Measurements from ENCODE around the gene METTL26. TPM values are rescaled to one million over a fixed set of nuclear protein-coding genes. Genes with fewer than 3 reads are reported as not detected.

The METTL26 gene
- total RNA-seq, 1 experiment from 2014 or later, result 115 TPM

DNA sequence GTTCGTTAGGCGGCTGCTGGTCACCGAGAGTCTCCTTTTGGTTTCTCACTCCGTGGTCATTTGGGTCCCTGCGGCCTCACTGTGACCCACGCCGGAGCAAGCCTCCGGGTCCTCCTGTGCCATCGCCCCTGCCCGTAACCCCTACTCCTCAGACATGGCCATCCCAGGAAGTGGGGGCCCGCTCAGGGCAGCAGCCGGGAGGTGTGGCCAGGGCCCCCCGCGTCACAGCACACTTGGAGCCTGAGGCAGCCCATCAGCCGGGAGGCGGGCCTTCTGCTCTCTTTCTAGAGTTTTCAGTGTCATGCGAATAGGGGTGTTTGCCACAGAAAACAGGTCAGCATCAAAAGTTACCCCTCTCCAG is 13.2 kb downstream of the METTL26 start:
- ChIA-PET CTCF (interaction anchor here (0.8 to 2.4 kb wide), 6 partner anchors 15 to 44 kb away, joined by 3 to 21 read pairs (median 8); no protein-coding TSS in a partner anchor), POLR2A (interaction anchor here (1.4 kb wide), 1 partner anchor 13 kb away, joined by 3 read pairs; the partner anchor contains the start of gene METTL26)
- Mint-ChIP-seq H3K36me3 (peaks cover 3% of the 10 kb centered on the region; the same call in 1 of the 2 replicates), H3K27me3 (ENCODE audit: low read depth) (no peaks in the 10 kb centered on the region), H3K9me3 (no peaks in the 10 kb centered on the region), H3K4me1 (peaks cover 26% of the 10 kb centered on the region), H3K27ac (no peak overlapping the region), H3K4me3 (no peak overlapping the region)
- DNase-seq (ENCODE audit: low spot score), result no peak
- no peak for TF ChIP-seq PRRX2 (CRISPR knock-in tag; IDR thresholded peaks at IDR 0.05)
- TF ChIP-seq NFATC4 (CRISPR knock-in tag; IDR thresholded peaks at IDR 0.05), result no peak
- peak; percentile 21; the same call in 1 of the 2 replicates for ATAC-seq

DNA sequence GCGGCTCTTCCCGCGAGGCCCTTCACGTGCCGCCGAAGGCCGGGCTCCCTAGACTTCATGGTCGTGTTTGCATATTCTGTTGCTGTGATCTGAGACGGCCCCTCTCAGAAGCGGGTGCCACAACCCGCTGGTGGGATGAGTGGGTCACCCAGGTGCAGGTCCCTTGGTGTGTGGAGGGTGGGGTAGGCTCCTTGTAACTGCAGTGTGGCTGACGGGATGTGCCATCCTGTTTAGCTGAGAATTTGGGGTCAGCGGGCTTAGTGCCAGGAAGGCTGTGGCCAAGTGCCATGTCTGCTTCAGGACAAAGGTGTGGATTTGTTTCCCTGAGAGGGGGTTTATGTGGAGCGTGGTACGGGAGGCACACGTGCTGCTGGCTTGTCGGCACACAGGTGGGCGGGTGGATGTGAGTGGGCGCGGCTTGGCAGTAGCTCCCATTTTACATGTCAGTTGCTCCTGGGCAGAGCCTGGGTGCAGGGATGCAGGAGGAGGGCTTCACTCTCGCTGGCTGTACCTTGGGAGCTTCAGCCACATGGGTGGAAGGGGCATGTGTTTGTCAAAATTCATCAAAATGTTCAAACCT is 14.5 kb downstream of the METTL26 start:
- POLR2A ChIA-PET, result interaction anchor here (1.4 kb wide), 1 partner anchor 15 kb away, joined by 3 read pairs; the partner anchor contains the start of gene METTL26
- Mint-ChIP-seq H3K27me3 (ENCODE audit: low read depth) (no peaks in the 10 kb centered on the region), H3K27ac (peak overlapping the region; percentile 70), H3K9me3 (no peaks in the 10 kb centered on the region), H3K4me3 (no peak overlapping the region), H3K36me3 (peaks cover 2% of the 10 kb centered on the region; the same call in 1 of the 2 replicates), H3K4me1 (peaks cover 24% of the 10 kb centered on the region)
- CTCF ChIA-PET, result interaction anchor here (0.7 to 3.5 kb wide), 19 partner anchors 9 to 235 kb away, joined by 3 to 21 read pairs (median 5); partner anchors contain the start of genes CIAO3, METTL26, NHLRC4 and WDR90
- DNase-seq (ENCODE audit: low spot score), result no peak
- TF ChIP-seq FOXP1 (CRISPR knock-in tag; IDR thresholded peaks at IDR 0.05; ENCODE audit: borderline replicate concordance) (0 out of 2 replicates have a peak, but pooled peaks have one; percentile 10), TCF7 (CRISPR knock-in tag; IDR thresholded peaks at IDR 0.05; ENCODE audit: low read depth) (no peak)
- ATAC-seq, result no peak

DNA sequence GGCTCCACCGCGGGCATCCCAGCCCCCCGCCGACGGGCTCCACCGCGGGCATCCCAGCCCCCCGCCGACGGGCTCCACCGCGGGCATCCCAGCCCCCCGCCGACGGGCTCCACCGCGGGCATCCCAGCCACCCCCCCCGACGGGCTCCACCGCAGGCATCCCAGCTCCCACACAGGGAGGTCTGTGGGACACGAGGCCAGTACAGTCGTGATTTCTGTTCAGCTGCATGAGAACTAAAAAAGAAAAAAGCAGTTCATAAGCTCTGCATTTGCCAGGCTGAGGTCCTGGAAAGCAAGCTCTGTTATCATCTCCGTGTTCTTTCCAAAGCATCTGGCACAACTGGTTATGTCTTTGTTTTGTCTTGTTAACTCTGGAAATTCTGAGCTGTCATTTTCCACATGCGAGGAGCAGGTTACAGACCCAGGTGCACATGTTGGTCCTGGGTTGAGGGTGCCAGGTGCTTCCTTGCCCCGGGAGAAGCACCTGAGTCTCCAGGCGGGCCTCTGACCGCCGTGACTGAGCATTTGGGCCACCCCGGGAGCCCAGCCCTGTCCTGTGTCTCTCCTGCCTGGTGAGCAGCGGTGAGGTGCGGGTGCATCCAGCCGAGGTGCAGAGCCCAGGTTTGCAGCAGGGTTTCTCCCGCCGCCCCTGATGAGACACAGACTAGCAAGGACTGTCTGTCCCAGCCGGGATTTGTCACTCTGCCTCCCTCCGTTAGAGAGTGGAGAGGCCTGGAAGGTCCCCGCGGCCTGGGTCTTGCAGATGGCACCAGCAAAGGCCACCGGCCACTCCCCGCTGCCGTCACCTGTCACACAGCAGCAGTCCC is 15.2 kb downstream of the METTL26 start:
- Mint-ChIP-seq H3K4me3 (no peak overlapping the region), H3K4me1 (peaks cover 24% of the 10 kb centered on the region), H3K36me3 (no peaks in the 10 kb centered on the region), H3K27me3 (ENCODE audit: low read depth) (no peaks in the 10 kb centered on the region), H3K9me3 (no peaks in the 10 kb centered on the region), H3K27ac (no peak overlapping the region; the same call in 1 of the 2 replicates)
- DNase-seq (ENCODE audit: low spot score) (no peak), ATAC-seq (no peak)
- ChIA-PET CTCF (interaction anchor here (0.7 to 3.5 kb wide), 10 partner anchors 10 to 74 kb away, joined by 3 to 21 read pairs (median 8); partner anchors contain the start of genes RHOT2 and WDR90), POLR2A (no interaction called here)
- no peak for TF ChIP-seq NR1H2 (CRISPR knock-in tag; IDR thresholded peaks at IDR 0.05)
- TF ChIP-seq ZNF423 (CRISPR knock-in tag; IDR thresholded peaks at IDR 0.05), result no peak
- no peak for TF ChIP-seq ELF4 (CRISPR knock-in tag; IDR thresholded peaks at IDR 0.05; ENCODE audit: low read depth)
- TF ChIP-seq, protein P1, sequence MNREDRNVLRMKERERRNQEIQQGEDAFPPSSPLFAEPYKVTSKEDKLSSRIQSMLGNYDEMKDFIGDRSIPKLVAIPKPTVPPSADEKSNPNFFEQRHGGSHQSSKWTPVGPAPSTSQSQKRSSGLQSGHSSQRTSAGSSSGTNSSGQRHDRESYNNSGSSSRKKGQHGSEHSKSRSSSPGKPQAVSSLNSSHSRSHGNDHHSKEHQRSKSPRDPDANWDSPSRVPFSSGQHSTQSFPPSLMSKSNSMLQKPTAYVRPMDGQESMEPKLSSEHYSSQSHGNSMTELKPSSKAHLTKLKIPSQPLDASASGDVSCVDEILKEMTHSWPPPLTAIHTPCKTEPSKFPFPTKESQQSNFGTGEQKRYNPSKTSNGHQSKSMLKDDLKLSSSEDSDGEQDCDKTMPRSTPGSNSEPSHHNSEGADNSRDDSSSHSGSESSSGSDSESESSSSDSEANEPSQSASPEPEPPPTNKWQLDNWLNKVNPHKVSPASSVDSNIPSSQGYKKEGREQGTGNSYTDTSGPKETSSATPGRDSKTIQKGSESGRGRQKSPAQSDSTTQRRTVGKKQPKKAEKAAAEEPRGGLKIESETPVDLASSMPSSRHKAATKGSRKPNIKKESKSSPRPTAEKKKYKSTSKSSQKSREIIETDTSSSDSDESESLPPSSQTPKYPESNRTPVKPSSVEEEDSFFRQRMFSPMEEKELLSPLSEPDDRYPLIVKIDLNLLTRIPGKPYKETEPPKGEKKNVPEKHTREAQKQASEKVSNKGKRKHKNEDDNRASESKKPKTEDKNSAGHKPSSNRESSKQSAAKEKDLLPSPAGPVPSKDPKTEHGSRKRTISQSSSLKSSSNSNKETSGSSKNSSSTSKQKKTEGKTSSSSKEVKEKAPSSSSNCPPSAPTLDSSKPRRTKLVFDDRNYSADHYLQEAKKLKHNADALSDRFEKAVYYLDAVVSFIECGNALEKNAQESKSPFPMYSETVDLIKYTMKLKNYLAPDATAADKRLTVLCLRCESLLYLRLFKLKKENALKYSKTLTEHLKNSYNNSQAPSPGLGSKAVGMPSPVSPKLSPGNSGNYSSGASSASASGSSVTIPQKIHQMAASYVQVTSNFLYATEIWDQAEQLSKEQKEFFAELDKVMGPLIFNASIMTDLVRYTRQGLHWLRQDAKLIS (CRISPR knock-in tag; IDR thresholded peaks at IDR 0.05; ENCODE audit: borderline replicate concordance), result no peak
- no peak for TF ChIP-seq ESRRA (CRISPR knock-in tag; IDR thresholded peaks at IDR 0.05; ENCODE audit: borderline replicate concordance)
- TF ChIP-seq ZNF317 (CRISPR knock-in tag; IDR thresholded peaks at IDR 0.05; ENCODE audit: borderline replicate concordance, low read depth), result no peak
- TF ChIP-seq, protein P2, sequence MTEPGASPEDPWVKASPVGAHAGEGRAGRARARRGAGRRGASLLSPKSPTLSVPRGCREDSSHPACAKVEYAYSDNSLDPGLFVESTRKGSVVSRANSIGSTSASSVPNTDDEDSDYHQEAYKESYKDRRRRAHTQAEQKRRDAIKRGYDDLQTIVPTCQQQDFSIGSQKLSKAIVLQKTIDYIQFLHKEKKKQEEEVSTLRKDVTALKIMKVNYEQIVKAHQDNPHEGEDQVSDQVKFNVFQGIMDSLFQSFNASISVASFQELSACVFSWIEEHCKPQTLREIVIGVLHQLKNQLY (CRISPR knock-in tag; IDR thresholded peaks at IDR 0.05), result no peak
- TF ChIP-seq, protein P3, sequence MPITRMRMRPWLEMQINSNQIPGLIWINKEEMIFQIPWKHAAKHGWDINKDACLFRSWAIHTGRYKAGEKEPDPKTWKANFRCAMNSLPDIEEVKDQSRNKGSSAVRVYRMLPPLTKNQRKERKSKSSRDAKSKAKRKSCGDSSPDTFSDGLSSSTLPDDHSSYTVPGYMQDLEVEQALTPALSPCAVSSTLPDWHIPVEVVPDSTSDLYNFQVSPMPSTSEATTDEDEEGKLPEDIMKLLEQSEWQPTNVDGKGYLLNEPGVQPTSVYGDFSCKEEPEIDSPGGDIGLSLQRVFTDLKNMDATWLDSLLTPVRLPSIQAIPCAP (CRISPR knock-in tag; IDR thresholded peaks at IDR 0.05), result no peak
- TF ChIP-seq, protein P4, sequence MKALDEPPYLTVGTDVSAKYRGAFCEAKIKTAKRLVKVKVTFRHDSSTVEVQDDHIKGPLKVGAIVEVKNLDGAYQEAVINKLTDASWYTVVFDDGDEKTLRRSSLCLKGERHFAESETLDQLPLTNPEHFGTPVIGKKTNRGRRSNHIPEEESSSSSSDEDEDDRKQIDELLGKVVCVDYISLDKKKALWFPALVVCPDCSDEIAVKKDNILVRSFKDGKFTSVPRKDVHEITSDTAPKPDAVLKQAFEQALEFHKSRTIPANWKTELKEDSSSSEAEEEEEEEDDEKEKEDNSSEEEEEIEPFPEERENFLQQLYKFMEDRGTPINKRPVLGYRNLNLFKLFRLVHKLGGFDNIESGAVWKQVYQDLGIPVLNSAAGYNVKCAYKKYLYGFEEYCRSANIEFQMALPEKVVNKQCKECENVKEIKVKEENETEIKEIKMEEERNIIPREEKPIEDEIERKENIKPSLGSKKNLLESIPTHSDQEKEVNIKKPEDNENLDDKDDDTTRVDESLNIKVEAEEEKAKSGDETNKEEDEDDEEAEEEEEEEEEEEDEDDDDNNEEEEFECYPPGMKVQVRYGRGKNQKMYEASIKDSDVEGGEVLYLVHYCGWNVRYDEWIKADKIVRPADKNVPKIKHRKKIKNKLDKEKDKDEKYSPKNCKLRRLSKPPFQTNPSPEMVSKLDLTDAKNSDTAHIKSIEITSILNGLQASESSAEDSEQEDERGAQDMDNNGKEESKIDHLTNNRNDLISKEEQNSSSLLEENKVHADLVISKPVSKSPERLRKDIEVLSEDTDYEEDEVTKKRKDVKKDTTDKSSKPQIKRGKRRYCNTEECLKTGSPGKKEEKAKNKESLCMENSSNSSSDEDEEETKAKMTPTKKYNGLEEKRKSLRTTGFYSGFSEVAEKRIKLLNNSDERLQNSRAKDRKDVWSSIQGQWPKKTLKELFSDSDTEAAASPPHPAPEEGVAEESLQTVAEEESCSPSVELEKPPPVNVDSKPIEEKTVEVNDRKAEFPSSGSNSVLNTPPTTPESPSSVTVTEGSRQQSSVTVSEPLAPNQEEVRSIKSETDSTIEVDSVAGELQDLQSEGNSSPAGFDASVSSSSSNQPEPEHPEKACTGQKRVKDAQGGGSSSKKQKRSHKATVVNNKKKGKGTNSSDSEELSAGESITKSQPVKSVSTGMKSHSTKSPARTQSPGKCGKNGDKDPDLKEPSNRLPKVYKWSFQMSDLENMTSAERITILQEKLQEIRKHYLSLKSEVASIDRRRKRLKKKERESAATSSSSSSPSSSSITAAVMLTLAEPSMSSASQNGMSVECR (CRISPR knock-in tag; IDR thresholded peaks at IDR 0.05; ENCODE audit: borderline replicate concordance), result no peak
- TF ChIP-seq, protein P5, sequence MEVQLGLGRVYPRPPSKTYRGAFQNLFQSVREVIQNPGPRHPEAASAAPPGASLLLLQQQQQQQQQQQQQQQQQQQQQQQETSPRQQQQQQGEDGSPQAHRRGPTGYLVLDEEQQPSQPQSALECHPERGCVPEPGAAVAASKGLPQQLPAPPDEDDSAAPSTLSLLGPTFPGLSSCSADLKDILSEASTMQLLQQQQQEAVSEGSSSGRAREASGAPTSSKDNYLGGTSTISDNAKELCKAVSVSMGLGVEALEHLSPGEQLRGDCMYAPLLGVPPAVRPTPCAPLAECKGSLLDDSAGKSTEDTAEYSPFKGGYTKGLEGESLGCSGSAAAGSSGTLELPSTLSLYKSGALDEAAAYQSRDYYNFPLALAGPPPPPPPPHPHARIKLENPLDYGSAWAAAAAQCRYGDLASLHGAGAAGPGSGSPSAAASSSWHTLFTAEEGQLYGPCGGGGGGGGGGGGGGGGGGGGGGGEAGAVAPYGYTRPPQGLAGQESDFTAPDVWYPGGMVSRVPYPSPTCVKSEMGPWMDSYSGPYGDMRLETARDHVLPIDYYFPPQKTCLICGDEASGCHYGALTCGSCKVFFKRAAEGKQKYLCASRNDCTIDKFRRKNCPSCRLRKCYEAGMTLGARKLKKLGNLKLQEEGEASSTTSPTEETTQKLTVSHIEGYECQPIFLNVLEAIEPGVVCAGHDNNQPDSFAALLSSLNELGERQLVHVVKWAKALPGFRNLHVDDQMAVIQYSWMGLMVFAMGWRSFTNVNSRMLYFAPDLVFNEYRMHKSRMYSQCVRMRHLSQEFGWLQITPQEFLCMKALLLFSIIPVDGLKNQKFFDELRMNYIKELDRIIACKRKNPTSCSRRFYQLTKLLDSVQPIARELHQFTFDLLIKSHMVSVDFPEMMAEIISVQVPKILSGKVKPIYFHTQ (CRISPR knock-in tag; IDR thresholded peaks at IDR 0.05), result no peak
- TF ChIP-seq TEAD1 (CRISPR knock-in tag; IDR thresholded peaks at IDR 0.05), result no peak
- no peak for TF ChIP-seq NFATC4 (CRISPR knock-in tag; IDR thresholded peaks at IDR 0.05)
- TF ChIP-seq KAT7 (CRISPR knock-in tag; IDR thresholded peaks at IDR 0.05; ENCODE audit: borderline replicate concordance), result no peak

Data from WTC11 (cell line).